Activated T-helper 1 cell treated with Interleukin-2 at 50 U/mL for 16 hours (primary cell): ENCODE results near the gene XIRP2.
"Not testable (repeated sequence)": the region's sequence is repeated elsewhere in the genome, so short reads cannot be mapped to it uniquely, and the experiment has no call there.

ENCODE experiments used
- DNase-seq: peaks from one replicate; pipeline ENCODE4 v3.0.0-alpha.2; 2020; ENCODE audit warnings: low read depth

XIRP2 gene

DNA sequence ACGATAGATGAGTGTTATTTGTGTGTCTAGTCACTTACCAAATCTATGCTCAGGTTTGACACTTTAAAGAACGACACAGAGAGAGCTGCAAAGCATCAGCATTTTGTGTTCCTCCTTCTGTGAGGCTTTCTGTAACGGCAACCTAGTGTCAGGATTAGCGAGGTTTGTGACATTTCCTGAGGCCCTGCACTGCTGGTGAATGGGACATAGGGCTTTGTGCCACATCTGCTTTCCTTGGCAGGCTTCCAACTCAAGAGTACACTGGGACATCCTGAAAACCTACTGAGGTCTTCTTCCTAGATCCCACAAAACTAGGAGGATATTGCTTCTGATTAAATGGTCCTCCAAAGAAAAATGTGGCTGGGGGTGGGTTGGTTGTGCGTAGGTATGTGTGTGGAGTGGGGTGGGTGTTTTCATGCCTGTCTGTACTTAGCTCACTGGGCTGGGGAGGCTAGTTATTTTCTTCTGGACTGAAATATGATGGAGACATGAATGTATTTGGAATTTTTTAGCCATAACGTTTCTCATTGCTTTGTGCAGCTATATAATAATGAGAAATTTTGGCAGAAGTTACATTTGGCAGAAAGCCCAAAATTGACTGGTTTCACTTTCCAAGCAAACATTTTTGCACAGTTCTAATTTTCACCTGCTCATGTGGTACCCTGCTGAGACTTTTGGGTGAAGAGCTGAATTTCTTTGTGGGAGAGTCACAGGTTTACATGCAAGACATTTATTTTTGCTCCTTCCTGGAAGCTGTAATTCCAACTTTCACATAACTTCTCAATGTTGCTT, 308.4 kb downstream of the XIRP2 start:
- no peak for DNase-seq

- DNase-seq: no peak
These were observed 309.7 kb downstream of the XIRP2 start for GRCh38 chr2:167198009-167198408.

GRCh38 chr2:167198576-167198975, 310.3 kb downstream of the XIRP2 start:
- DNase-seq: no peak

DNA sequence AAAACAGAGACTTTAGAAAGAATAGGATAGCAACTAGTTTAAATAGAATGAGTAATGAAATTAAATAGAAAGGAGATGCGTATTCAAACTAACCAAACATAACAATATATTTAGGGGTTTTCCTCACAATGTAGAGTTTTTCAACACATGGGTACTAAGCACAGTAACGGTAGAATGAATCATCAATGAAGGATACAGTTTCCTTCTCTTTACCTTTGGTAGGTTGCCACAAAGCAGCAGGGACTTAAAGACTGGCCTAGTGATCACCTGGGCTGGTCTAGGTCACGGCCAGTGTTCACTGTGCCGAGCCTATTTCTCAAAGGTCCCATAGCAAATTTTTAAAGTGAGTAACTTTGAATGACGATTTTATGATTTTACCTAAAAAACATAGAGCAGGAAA, 311.7 kb downstream of the XIRP2 start:
- DNase-seq: no peak

GRCh38 chr2:167209784-167210183, 321.5 kb downstream of the XIRP2 start:
- DNase-seq: no peak

DNA sequence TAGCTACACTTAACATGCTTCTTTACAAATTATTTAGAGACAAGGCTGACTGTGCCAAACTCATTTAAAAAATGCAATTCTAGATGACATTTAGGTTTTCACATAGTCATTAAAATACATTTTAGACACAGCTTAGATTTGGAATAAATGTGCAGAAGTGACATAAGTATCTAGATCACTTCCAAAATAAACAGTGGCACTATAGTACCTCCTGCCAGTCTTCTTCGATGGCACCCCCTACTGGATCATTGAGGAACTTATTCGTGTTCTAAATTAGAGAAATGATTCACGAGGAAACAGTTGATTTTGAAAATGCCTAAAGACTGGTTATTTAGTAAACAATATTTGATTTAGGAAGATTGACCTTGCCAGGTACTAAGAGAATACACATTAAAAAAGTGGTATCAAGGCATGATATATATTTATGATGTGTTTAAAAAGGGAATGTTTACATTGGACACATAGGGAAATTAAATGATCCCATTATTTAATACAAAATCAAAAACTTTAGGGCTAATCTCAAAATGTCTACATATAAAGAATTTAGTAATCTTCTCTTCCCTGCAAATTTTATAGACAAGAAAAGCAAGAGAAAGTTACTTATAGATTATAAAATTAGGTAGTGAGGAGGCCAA, 323.9 kb downstream of the XIRP2 start:
- no peak for DNase-seq

- no peak for DNase-seq
These were observed 327.3 kb downstream of the XIRP2 start for GRCh38 chr2:167215595-167215994.

DNA sequence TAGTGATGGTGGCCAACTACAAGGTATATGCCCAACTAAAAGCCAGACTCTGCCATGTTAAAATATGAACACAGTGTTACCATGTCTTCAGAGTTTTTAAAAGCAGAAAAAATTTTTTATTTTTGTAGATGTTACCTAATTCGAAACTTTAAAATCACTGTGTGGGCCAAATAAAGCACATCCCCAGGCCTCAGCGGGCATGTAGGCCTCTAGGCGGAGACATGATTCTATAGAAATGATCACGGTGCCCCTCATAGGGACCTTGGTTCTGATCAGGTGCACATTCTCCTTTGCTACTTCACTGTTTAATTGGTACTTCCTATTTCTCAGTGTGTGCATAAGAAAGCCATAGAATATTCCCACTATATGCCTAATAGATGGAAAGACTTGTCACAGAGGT, 349.2 kb downstream of the XIRP2 start:
- no peak for DNase-seq

DNA sequence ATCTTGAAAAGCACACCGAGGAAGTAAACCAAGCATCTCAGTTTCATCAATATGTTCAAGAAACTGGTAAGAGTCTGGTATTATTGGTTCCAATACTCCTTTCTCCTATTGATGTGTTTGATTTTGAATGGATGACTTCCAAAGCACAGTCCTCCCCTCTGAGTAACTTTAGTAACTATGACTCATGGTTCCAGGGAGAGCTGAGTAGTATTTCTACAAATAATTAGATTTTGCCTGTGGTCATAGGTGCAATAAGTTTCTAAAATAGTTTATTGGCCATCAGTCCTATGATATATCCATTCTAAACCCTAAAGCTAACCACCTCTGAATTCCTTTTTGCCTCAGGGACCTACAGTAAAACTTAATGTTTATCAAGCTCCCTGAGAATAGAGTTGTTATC, 352.4 kb downstream of the XIRP2 start:
- no peak for DNase-seq

GRCh38 chr2:167249197-167249596, 360.9 kb downstream of the XIRP2 start:
- DNase-seq: no peak

- no peak for DNase-seq
These were observed 364.7 kb downstream of the XIRP2 start for GRCh38 chr2:167253025-167253424.

DNA sequence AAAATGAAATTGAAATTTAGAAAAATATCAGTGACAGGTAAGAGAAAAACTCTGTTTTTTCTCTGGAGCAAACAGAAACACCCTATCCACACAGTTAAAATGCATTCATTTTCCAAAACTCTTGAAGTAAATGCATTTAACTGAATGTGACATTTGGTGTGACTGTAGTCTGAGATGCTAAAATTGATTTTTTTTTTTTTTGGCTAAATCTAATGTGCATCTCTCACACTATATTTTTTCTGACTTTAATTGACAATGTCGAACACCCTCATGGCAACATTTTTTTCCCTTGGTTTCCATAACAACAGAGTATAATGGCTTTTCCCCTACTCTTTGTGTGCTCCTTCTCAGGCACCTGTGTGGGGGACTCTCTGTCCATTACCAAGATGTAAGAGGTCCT, 366.4 kb downstream of the XIRP2 start:
- DNase-seq: no peak

- DNase-seq: no peak
These were observed 370.4 kb downstream of the XIRP2 start for GRCh38 chr2:167258712-167259111.

- no peak for DNase-seq
These were observed 376.1 kb downstream of the XIRP2 start for GRCh38 chr2:167264380-167264779.

GRCh38 chr2:167265004-167265403, 376.7 kb downstream of the XIRP2 start:
- no peak for DNase-seq

GRCh38 chr2:167265722-167266121, 377.4 kb downstream of the XIRP2 start:
- DNase-seq: no peak

DNA sequence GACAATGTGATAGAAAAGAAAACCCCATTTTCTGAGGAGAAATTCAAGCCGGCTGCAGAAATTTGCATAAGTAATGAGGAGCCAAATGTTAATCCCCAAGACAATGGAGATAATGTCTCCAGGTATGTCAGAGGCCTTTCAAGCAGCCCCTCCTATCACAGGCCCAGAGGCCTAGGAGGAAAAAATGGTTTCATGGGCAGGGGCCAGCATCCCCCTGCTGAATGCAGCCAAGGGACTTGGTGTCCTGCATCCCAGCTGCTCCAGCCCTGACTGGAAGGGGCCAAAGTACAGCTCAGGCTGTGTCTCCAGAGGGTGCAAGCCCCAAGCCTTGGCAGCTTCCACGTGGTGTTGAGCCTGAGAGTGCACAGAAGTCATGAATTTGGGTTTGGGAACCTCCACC, 380.0 kb downstream of the XIRP2 start:
- not testable (repeated sequence) for DNase-seq

GRCh38 chr2:167271932-167272331, 383.7 kb downstream of the XIRP2 start:
- no peak for DNase-seq

GRCh38 chr2:167275046-167275445, 386.8 kb downstream of the XIRP2 start:
- no peak for DNase-seq

DNA sequence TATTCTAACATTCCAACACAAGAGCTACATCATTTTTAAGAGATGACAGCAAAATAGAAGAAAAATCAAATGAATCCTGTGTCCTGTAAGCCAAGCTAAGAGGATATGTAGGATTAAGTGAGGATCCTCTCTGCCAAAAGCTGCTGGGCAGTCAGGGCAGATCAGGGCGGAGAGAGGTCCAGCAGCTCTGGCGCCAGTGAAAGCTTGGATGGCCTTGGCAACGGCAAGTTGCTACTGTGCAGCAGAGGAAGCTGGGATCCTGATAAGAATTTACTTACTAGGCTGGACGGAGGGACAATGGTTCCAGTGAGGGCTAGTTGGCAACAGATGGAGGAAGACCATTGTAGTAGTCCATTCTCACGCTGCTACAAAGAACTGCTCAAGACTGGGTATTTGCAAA, 391.5 kb downstream of the XIRP2 start:
- DNase-seq: no peak

DNA sequence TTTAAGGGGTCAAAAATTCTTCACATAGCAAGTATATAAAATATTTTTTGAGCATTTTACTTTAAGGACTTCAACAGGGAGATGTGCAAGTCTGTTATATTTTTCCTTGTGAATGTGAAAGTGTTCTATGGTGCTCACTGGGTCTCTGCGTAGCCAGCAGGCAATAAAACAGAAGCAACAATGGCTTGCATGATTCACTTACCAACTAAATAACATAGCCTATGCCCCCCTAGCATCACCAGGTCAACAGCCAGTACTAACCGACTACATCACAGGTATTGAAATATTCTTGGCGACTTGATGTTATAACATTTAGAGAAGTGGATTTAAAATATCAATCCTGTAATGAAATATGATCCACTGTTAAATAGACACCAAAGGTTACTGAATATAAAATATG, 398.9 kb downstream of the XIRP2 start:
- DNase-seq: no peak

DNA sequence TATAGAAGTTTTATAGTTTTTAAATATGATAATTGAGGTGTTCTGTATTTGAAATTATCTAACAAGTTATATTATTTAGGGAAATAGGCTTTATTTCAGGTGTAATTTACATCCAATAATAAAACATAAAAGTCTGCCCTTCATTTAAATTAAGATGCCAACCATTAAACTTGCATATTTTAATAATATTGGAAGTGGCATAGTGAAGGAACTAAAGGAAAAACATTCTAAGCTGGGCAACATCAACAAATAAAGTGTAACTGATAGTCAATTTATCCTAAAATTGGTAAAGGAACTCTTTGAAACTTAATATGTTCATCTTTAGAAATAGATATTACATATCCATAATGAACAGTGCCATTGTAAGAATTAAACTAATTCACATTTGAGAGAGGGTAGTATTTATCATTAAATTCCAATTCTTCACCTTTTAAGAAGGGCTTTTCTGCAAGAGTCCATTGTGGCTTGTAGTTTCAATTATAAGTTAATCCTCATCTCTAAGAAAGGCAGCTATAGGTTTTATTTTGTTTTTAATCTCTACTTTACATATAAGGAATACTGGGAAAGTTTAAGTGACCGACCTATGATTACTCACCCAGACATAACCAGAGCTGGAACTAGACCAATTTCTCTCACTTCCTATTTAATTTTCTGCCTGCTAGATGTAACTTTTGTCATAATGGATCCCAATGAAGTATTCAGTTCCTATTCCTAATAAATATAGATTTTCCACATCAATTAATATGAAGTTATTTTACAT, 401.6 kb downstream of the XIRP2 start:
- DNase-seq: no peak
